GM23338 (cell line): ENCODE data around the gene GTSF1L.

Source experiments
- CTCF ChIP-seq, 2 experiments: fragments of 200-600 bp in 1 of 2; sonication (generic) in 1 of 2; conservative IDR thresholded peaks; 2 replicates each; pipeline versions ENCODE4 v1.5.1 to v1.6.1; 2016 to 2017; ENCODE audit warnings: antibody characterized with exemption in 2 of 2, low read depth in 2 of 2, mild to moderate bottlenecking in 2 of 2, moderate library complexity in 1 of 2
- EZH2 ChIP-seq: fragments of 200-600 bp; sonication (generic); IDR thresholded peaks from one replicate; pipeline ENCODE4 v1.8.0; 2017; ENCODE audit warnings: antibody characterized with exemption, mild to moderate bottlenecking, low read depth; ENCODE audit not compliant: unreplicated experiment
- JUNB ChIP-seq: IDR thresholded peaks from one replicate; pipeline ENCODE4 v1.6.1; 2016; ENCODE audit warnings: antibody characterized with exemption; ENCODE audit not compliant: unreplicated experiment
- POLR2AphosphoS5 ChIP-seq: IDR thresholded peaks from 2 replicates; pipeline ENCODE4 v1.6.1; 2016; ENCODE audit warnings: antibody characterized with exemption, low read depth
- REST ChIP-seq: IDR thresholded peaks from one replicate; pipeline ENCODE4 v1.6.1; 2018; ENCODE audit warnings: antibody characterized with exemption; ENCODE audit not compliant: unreplicated experiment
- ZNF114 ChIP-seq: fragments of 250-450 bp; sonication (Bioruptor Pico); IDR thresholded peaks from 2 replicates; pipeline ENCODE4 v1.5.0; 2020; ENCODE audit warnings: mild to moderate bottlenecking, moderate library complexity

- no peak for TF ChIP-seq EZH2
- no peak for TF ChIP-seq CTCF (conservative IDR thresholded peaks at IDR 0.05; ENCODE audit: low read depth in 2 of 2)
- TF ChIP-seq REST: no peak
- TF ChIP-seq JUNB: no peak
- TF ChIP-seq POLR2AphosphoS5: no peak
- no peak for TF ChIP-seq ZNF114 (CRISPR knock-in tag)
These were observed 40.1 kb upstream of the GTSF1L start for GRCh38 chr20:43766917-43767316.
